HCT116 (cell line): Measurements from ENCODE around the gene KIRREL3. TPM values are rescaled to one million over a fixed set of nuclear protein-coding genes. Genes with fewer than 3 reads are reported as not detected.

Source experiments
- ATAC-seq: fragments of 200-7000 bp; cut with Tn5 transposase; 2 replicates; pipeline ENCODE4 v1.9.1; 2020; ENCODE audit warnings: mild to moderate bottlenecking, moderate library complexity
- BruUV-seq: library from RNA; stranded (reverse); fragments of 400-500 nt; replicated peaks from 2 replicates; lab custom pipeline; 2021; lab: Mats Ljungman, UMichigan
- CTCF ChIA-PET: fragments of 300-600 bp; sonication (Branson Sonifier 250); formaldehyde crosslinking; loops from one replicate; lab custom pipeline; 2021; ENCODE audit warnings: antibody characterized with exemption; lab: Charles Lee
- POLR2A ChIA-PET: fragments of 300-600, 350-600 bp; sonication (Branson Sonifier 250); formaldehyde crosslinking; loops from one replicate; lab custom pipeline; 2021; ENCODE audit warnings: antibody characterized with exemption; lab: Charles Lee
- RAD21 ChIA-PET, 2 experiments: fragments of 300-600 bp; sonication (Branson Sonifier 250); formaldehyde crosslinking; loops; one replicate each; lab custom pipeline; 2023; ENCODE audit warnings: low total read pairs in 2 of 2; ENCODE audit not compliant: uncharacterized antibody in 2 of 2, unreplicated experiment in 2 of 2, low non-redundant PET in 1 of 2; lab: Charles Lee
- DNase-seq: peaks from one replicate; pipeline ENCODE4 v3.0.0-alpha.2; 2010; ENCODE audit warnings: low read depth, low spot score
- H2AFZ ChIP-seq: fragments of 200-600 bp; shearing (Covaris generic), sonication (generic); 2 replicates; pipeline ENCODE4 v1.6.1; 2017; ENCODE audit warnings: low read depth, mixed run types, mixed read lengths, antibody characterized with exemption, low read length; ENCODE audit not compliant: poor library complexity, severe bottlenecking
- H3K27ac ChIP-seq: 2 replicates; pipeline ENCODE4 v1.5.1; 2012; ENCODE audit warnings: low read depth, low read length
- H3K27me3 ChIP-seq: fragments of 200-600 bp; sonication (generic); 2 replicates; pipeline ENCODE4 v1.6.1; 2016; ENCODE audit warnings: mixed run types, low read length, mixed read lengths; ENCODE audit not compliant: insufficient read depth
- H3K36me3 ChIP-seq, 2 experiments: fragments of 200-500 bp in 1 of 2; fragments of 200-600 bp in 1 of 2; sonication (Bioruptor generic) in 1 of 2; sonication (generic) in 1 of 2; 2 replicates each; pipeline versions ENCODE4 v1.5.1 to v1.6.1; 2014 to 2016; ENCODE audit warnings: low read length in 2 of 2, inconsistent platforms in 1 of 2, mixed read lengths in 1 of 2, mixed run types in 1 of 2; ENCODE audit not compliant: insufficient read depth in 2 of 2, control insufficient read depth in 1 of 2
- H3K4me1 ChIP-seq, 2 experiments: fragments of 200-600 bp in 1 of 2; sonication (generic) in 1 of 2; 2 replicates each; pipeline versions ENCODE4 v1.5.1 to v1.6.1; 2012 to 2017; ENCODE audit warnings: low read length in 2 of 2, inconsistent platforms in 1 of 2, mild to moderate bottlenecking in 1 of 2, mixed read lengths in 1 of 2, mixed run types in 1 of 2, moderate library complexity in 1 of 2; ENCODE audit not compliant: insufficient read depth in 2 of 2, control insufficient read depth in 1 of 2
- H3K4me2 ChIP-seq: fragments of 200-600 bp; sonication (generic); 2 replicates; pipeline ENCODE4 v1.6.1; 2017; ENCODE audit warnings: mixed run types, low read length, mixed read lengths
- H3K4me3 ChIP-seq, 2 experiments: fragments of 200-600 bp in 1 of 2; sonication (generic) in 1 of 2; replicated peaks in 1 of 2; 2 replicates each; pipeline ENCODE4 v1.5.1; 2011 to 2016; ENCODE audit warnings: low read length in 2 of 2, control low read depth in 1 of 2, low read depth in 1 of 2, mild to moderate bottlenecking in 1 of 2, mixed read lengths in 1 of 2, mixed run types in 1 of 2
- H3K79me2 ChIP-seq: fragments of 200-600 bp; sonication (generic); 2 replicates; pipeline ENCODE4 v1.6.1; 2017; ENCODE audit warnings: mild to moderate bottlenecking, mixed run types, low read length, moderate library complexity, mixed read lengths; ENCODE audit not compliant: insufficient read depth
- H3K9ac ChIP-seq: fragments of 200-600 bp; sonication (generic); 2 replicates; pipeline ENCODE4 v1.6.1; 2016; ENCODE audit warnings: low read length, mixed read lengths
- H3K9me2 ChIP-seq: fragments of 200-600 bp; sonication (generic), shearing (Covaris generic); 2 replicates; pipeline ENCODE4 v1.6.1; 2017; ENCODE audit warnings: mixed run types, mild to moderate bottlenecking, moderate library complexity; ENCODE audit not compliant: insufficient read depth
- H3K9me3 ChIP-seq, 2 experiments: fragments of 200-500 bp in 1 of 2; fragments of 200-600 bp in 1 of 2; sonication (Bioruptor generic) in 1 of 2; sonication (generic) in 1 of 2; 2 replicates each; pipeline ENCODE4 v1.6.1; 2014 to 2017; ENCODE audit warnings: low read length in 2 of 2, mixed read lengths in 2 of 2, inconsistent platforms in 1 of 2, low read depth in 1 of 2, mild to moderate bottlenecking in 1 of 2, mixed run types in 1 of 2, moderate library complexity in 1 of 2; ENCODE audit not compliant: control insufficient read depth in 1 of 2, insufficient read depth in 1 of 2
- H4K20me1 ChIP-seq: fragments of 200-600 bp; sonication (generic), shearing (Covaris generic); 2 replicates; pipeline ENCODE4 v1.6.1; 2017; ENCODE audit warnings: mixed run types, mild to moderate bottlenecking, moderate library complexity; ENCODE audit not compliant: insufficient read depth
- CBX3 ChIP-seq: IDR thresholded peaks from 2 replicates; pipeline ENCODE4 v1.6.1; 2012; ENCODE audit warnings: low read depth
- CEBPB ChIP-seq: IDR thresholded peaks from 2 replicates; pipeline ENCODE4 v1.6.1; 2012; ENCODE audit warnings: low read depth
- EGR1 ChIP-seq: IDR thresholded peaks from 2 replicates; pipeline ENCODE4 v1.6.1; 2012; ENCODE audit warnings: low read depth
- ELF1 ChIP-seq: IDR thresholded peaks from 2 replicates; pipeline ENCODE4 v1.6.1; 2012; ENCODE audit warnings: low read depth, borderline replicate concordance
- EZH2 ChIP-seq: fragments of 200-600 bp; sonication (generic); IDR thresholded peaks from 2 replicates; pipeline ENCODE4 v1.6.1; 2017; ENCODE audit warnings: antibody characterized with exemption, mixed run types
- EZH2phosphoT487 ChIP-seq: fragments of 200-600 bp; IDR thresholded peaks from 2 replicates; pipeline ENCODE4 v1.6.1; 2018; ENCODE audit warnings: antibody characterized with exemption, borderline replicate concordance
- FOSL1 ChIP-seq: IDR thresholded peaks from 2 replicates; pipeline ENCODE4 v1.6.1; 2012; ENCODE audit warnings: low read depth
- JUND ChIP-seq: IDR thresholded peaks from 2 replicates; pipeline ENCODE4 v1.6.1; 2012
- POLR2A ChIP-seq: IDR thresholded peaks from 2 replicates; pipeline ENCODE4 v1.7.0; 2011; ENCODE audit warnings: borderline replicate concordance; ENCODE audit not compliant: insufficient read depth, insufficient read length; ENCODE audit errors: extremely low read depth
- POLR2AphosphoS5 ChIP-seq: IDR thresholded peaks from 2 replicates; pipeline ENCODE4 v1.6.1; 2011; ENCODE audit warnings: mild to moderate bottlenecking, low read depth, low read length, moderate library complexity
- RAD21 ChIP-seq: IDR thresholded peaks from 2 replicates; pipeline ENCODE4 v1.6.1; 2012; ENCODE audit warnings: low read depth, mild to moderate bottlenecking
- SIN3A ChIP-seq: IDR thresholded peaks from 2 replicates; pipeline ENCODE4 v1.6.1; 2012; ENCODE audit warnings: low read depth
- TCF7L2 ChIP-seq: IDR thresholded peaks from 2 replicates; pipeline ENCODE4 v1.7.0; 2011; ENCODE audit warnings: borderline replicate concordance, inconsistent platforms; ENCODE audit not compliant: insufficient read depth, insufficient read length; ENCODE audit errors: extremely low read depth
- ZNF274 ChIP-seq: fragments of 200-500 bp; sonication (Bioruptor generic); IDR thresholded peaks from 2 replicates; pipeline ENCODE4 v1.6.1; 2014; ENCODE audit warnings: mild to moderate bottlenecking, low read depth, low read length, inconsistent platforms
- intact Hi-C: fragments of 100-400 bp; cut with micrococcal nuclease; formaldehyde crosslinking; loops from 2 replicates; pipeline ENCODE4 v1.10.0; 2022
- total RNA-seq: library from RNA; stranded (reverse); gene quantifications from one replicate; pipeline ENCODE4 v1.2.1, GENCODE V29; 2021; ENCODE audit not compliant: unreplicated experiment
- TF ChIP-seq, protein P1 (sequence below): IDR thresholded peaks from 2 replicates; pipeline ENCODE4 v1.6.1; 2011; ENCODE audit warnings: mild to moderate bottlenecking, low read length, moderate library complexity; ENCODE audit not compliant: insufficient replicate concordance; ENCODE audit errors: extremely low read depth
- TF ChIP-seq, protein P2 (sequence below): IDR thresholded peaks from 2 replicates; pipeline ENCODE4 v1.6.1; 2012; ENCODE audit warnings: low read depth

Gene KIRREL3
- total RNA-seq, 1 experiment from 2014 or later, result not detected

DNA sequence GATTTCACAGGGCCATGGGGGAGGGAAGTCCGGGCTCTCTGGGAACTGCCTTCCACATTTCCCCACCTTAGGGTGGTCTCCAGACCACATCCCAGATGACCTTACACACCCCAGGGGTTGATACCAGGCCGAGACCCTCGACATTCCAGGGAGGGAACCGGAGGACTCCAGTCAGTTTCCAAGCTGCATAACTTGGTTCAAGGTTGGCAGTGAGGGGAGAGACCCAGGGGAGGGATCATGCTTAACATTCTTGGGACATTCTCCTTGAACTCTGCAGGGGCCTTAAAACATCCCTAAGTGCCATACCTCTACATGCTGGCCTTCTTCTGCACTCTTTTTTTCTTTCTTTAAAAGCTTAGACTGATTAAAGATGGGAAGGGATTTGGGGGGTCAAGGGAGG lies 394.1 kb downstream of the KIRREL3 start:
- no peak for TF ChIP-seq ELF1
- no peak for TF ChIP-seq POLR2AphosphoS5
- TF ChIP-seq EZH2, result no peak
- no peak for TF ChIP-seq FOSL1
- no peak for TF ChIP-seq TCF7L2
- no peak for TF ChIP-seq CBX3
- TF ChIP-seq EGR1, result no peak
- no peak for TF ChIP-seq ZNF274
- TF ChIP-seq SIN3A, result no peak
- TF ChIP-seq POLR2A, result no peak
- no peak for TF ChIP-seq RAD21
- no peak for TF ChIP-seq CEBPB
- TF ChIP-seq JUND, result no peak
- TF ChIP-seq, protein P1, sequence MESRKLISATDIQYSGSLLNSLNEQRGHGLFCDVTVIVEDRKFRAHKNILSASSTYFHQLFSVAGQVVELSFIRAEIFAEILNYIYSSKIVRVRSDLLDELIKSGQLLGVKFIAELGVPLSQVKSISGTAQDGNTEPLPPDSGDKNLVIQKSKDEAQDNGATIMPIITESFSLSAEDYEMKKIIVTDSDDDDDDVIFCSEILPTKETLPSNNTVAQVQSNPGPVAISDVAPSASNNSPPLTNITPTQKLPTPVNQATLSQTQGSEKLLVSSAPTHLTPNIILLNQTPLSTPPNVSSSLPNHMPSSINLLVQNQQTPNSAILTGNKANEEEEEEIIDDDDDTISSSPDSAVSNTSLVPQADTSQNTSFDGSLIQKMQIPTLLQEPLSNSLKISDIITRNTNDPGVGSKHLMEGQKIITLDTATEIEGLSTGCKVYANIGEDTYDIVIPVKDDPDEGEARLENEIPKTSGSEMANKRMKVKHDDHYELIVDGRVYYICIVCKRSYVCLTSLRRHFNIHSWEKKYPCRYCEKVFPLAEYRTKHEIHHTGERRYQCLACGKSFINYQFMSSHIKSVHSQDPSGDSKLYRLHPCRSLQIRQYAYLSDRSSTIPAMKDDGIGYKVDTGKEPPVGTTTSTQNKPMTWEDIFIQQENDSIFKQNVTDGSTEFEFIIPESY, result no peak
- no peak for TF ChIP-seq EZH2phosphoT487
- TF ChIP-seq, protein P2, sequence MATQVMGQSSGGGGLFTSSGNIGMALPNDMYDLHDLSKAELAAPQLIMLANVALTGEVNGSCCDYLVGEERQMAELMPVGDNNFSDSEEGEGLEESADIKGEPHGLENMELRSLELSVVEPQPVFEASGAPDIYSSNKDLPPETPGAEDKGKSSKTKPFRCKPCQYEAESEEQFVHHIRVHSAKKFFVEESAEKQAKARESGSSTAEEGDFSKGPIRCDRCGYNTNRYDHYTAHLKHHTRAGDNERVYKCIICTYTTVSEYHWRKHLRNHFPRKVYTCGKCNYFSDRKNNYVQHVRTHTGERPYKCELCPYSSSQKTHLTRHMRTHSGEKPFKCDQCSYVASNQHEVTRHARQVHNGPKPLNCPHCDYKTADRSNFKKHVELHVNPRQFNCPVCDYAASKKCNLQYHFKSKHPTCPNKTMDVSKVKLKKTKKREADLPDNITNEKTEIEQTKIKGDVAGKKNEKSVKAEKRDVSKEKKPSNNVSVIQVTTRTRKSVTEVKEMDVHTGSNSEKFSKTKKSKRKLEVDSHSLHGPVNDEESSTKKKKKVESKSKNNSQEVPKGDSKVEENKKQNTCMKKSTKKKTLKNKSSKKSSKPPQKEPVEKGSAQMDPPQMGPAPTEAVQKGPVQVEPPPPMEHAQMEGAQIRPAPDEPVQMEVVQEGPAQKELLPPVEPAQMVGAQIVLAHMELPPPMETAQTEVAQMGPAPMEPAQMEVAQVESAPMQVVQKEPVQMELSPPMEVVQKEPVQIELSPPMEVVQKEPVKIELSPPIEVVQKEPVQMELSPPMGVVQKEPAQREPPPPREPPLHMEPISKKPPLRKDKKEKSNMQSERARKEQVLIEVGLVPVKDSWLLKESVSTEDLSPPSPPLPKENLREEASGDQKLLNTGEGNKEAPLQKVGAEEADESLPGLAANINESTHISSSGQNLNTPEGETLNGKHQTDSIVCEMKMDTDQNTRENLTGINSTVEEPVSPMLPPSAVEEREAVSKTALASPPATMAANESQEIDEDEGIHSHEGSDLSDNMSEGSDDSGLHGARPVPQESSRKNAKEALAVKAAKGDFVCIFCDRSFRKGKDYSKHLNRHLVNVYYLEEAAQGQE, result no peak
- TF ChIP-seq, all 23 proteins: peak for 0
- no peak for DNase-seq
- ChIA-PET POLR2A (no interaction called here), RAD21 (interaction anchor here (0.7 to 1.0 kb wide), 2 partner anchors 30 to 122 kb away, joined by 3 read pairs; no protein-coding TSS in a partner anchor), CTCF (interaction anchor here (0.9 to 2.4 kb wide), 8 partner anchors 19 to 1433 kb away, joined by 3 to 14 read pairs (median 4); no protein-coding TSS in a partner anchor)
- Histone ChIP-seq H3K4me1 (peaks cover 0 to 4% of the 10 kb centered on the region in 2 experiments; a peak in 2 of 4 replicates), H3K4me3 (no peak overlapping the region), H2AFZ (no peak overlapping the region), H3K9me3 (no peaks in the 10 kb centered on the region), H3K27me3 (peaks cover 18% of the 10 kb centered on the region; the same call in 1 of the 2 replicates), H3K9ac (no peak overlapping the region), H3K27ac (no peak overlapping the region), H3K79me2 (no peaks in the 10 kb centered on the region), H3K36me3 (no peaks in the 10 kb centered on the region), H3K4me2 (peak overlapping the region; percentile 66), H4K20me1 (no peaks in the 10 kb centered on the region), H3K9me2 (no peaks in the 10 kb centered on the region)
- no peak for ATAC-seq
- intact Hi-C loops, result loop anchor here (5.0 to 10.0 kb wide), 3 partner anchors 164 to 741 kb away; no protein-coding TSS in a partner anchor
- BruUV-seq, result no TSS peak
